SK-N-SH (cell line): ENCODE results near the gene ADPGK. TPM values are rescaled to one million over a fixed set of nuclear protein-coding genes. Genes with fewer than 3 reads are reported as not detected.

ENCODE experiments used
- CTCF ChIA-PET: fragments of 300-600, 350-600 bp; formaldehyde crosslinking; extraction: SDS; loops from one replicate; lab custom pipeline; 2021; lab: Yijun Ruan, JAX
- POLR2A ChIA-PET: fragments of 350-600 bp; sonication (Branson Sonifier 250); formaldehyde crosslinking; extraction: SDS; loops from one replicate; lab custom pipeline; 2020; ENCODE audit warnings: antibody characterized with exemption, inconsistent platforms; lab: Yijun Ruan, JAX
- DNase-seq: peaks from one replicate; pipeline ENCODE4 v3.0.0; 2012
- H2AFZ ChIP-seq: fragments of 200-600 bp; sonication (generic); 2 replicates; pipeline ENCODE4 v1.8.1; 2016; ENCODE audit warnings: antibody characterized with exemption, mild to moderate bottlenecking, low read depth
- H3F3A ChIP-seq: fragments of 200-600 bp; sonication (generic); replicated peaks from 2 replicates; pipeline ENCODE3; 2016; ENCODE audit warnings: antibody characterized with exemption, mild to moderate bottlenecking; ENCODE audit not compliant: insufficient read depth
- H3K27ac ChIP-seq, 2 experiments: fragments of 200-500 bp in 1 of 2; fragments of 200-600 bp in 1 of 2; sonication (Bioruptor generic) in 1 of 2; sonication (generic), shearing (Covaris generic) in 1 of 2; 2 replicates each; pipeline versions ENCODE4 v1.5.1 to v1.6.1; 2014 to 2016; ENCODE audit warnings: low read depth in 2 of 2, inconsistent platforms in 1 of 2, low read length in 1 of 2, mild to moderate bottlenecking in 1 of 2, mixed read lengths in 1 of 2
- H3K27me3 ChIP-seq: fragments of 200-600 bp; sonication (generic), shearing (Covaris generic); 2 replicates; pipeline ENCODE4 v1.6.1; 2016; ENCODE audit warnings: mixed run types; ENCODE audit not compliant: insufficient read depth
- H3K36me3 ChIP-seq, 2 experiments: fragments of 200-500 bp in 1 of 2; fragments of 200-600 bp in 1 of 2; sonication (Bioruptor generic) in 1 of 2; sonication (generic) in 1 of 2; replicated peaks in 1 of 2; 2 replicates each; pipeline versions ENCODE3 to v1.5.1; 2014 to 2016; ENCODE audit warnings: low read length in 1 of 2, mild to moderate bottlenecking in 1 of 2; ENCODE audit not compliant: insufficient read depth in 2 of 2, control insufficient read depth in 1 of 2
- H3K4me1 ChIP-seq, 2 experiments: fragments of 200-500 bp in 1 of 2; fragments of 200-600 bp in 1 of 2; sonication (Bioruptor generic) in 1 of 2; sonication (generic), shearing (Covaris generic) in 1 of 2; 2 replicates each; pipeline versions ENCODE4 v1.5.1 to v1.6.1; 2014 to 2016; ENCODE audit warnings: low read depth in 1 of 2, low read length in 1 of 2, mixed run types in 1 of 2; ENCODE audit not compliant: insufficient read depth in 2 of 2, control insufficient read depth in 1 of 2
- H3K4me2 ChIP-seq: fragments of 200-600 bp; sonication (generic), shearing (Covaris generic); 2 replicates; pipeline ENCODE4 v1.6.1; 2017; ENCODE audit warnings: mixed run types
- H3K4me3 ChIP-seq, 2 experiments: fragments of 200-500 bp in 1 of 2; fragments of 200-600 bp in 1 of 2; sonication (Bioruptor generic) in 1 of 2; sonication (generic), shearing (Covaris generic) in 1 of 2; 2 replicates each; pipeline versions ENCODE4 v1.5.1 to v1.8.1; 2014 to 2016; ENCODE audit warnings: low read depth in 2 of 2, inconsistent platforms in 1 of 2, low read length in 1 of 2, mild to moderate bottlenecking in 1 of 2, mixed read lengths in 1 of 2, moderate library complexity in 1 of 2
- H3K79me2 ChIP-seq: fragments of 200-600 bp; sonication (generic); 2 replicates; pipeline ENCODE4 v1.8.1; 2017; ENCODE audit warnings: mild to moderate bottlenecking; ENCODE audit not compliant: insufficient read depth
- H3K9ac ChIP-seq: fragments of 200-600 bp; sonication (generic); 2 replicates; pipeline ENCODE4 v1.6.1; 2017; ENCODE audit warnings: mixed run types
- H3K9me2 ChIP-seq: fragments of 200-600 bp; sonication (generic); 2 replicates; pipeline ENCODE4 v1.6.1; 2017; ENCODE audit warnings: mixed run types
- H3K9me3 ChIP-seq: fragments of 200-600 bp; sonication (generic); 2 replicates; pipeline ENCODE4 v1.6.1; 2017; ENCODE audit warnings: mixed run types, mild to moderate bottlenecking, moderate library complexity
- H4K20me1 ChIP-seq: fragments of 200-600 bp; sonication (generic); 2 replicates; pipeline ENCODE4 v1.6.1; 2017; ENCODE audit warnings: mild to moderate bottlenecking, mixed run types; ENCODE audit not compliant: insufficient read depth
- CTCF ChIP-seq: fragments of 200-600 bp; sonication (generic); IDR thresholded peaks from 2 replicates; pipeline ENCODE4 v1.6.1; 2017; ENCODE audit warnings: antibody characterized with exemption, mild to moderate bottlenecking, moderate library complexity
- ELF1 ChIP-seq: IDR thresholded peaks from 2 replicates; pipeline ENCODE4 v1.4.0; 2012
- EZH2phosphoT487 ChIP-seq: fragments of 200-600 bp; sonication (generic); IDR thresholded peaks from 2 replicates; pipeline ENCODE4 v1.6.1; 2017; ENCODE audit warnings: low read depth, mixed run types, mild to moderate bottlenecking, antibody characterized with exemption, moderate library complexity, borderline replicate concordance
- FOXM1 ChIP-seq: IDR thresholded peaks from 2 replicates; pipeline ENCODE4 v1.4.0; 2012; ENCODE audit warnings: low read depth, mild to moderate bottlenecking
- GABPA ChIP-seq: IDR thresholded peaks from 2 replicates; pipeline ENCODE4 v1.4.0; 2012; ENCODE audit warnings: low read depth, mild to moderate bottlenecking
- GATA2 ChIP-seq: sonication (generic); formaldehyde crosslinking; IDR thresholded peaks from 2 replicates; pipeline ENCODE4 v1.5.0; 2020; ENCODE audit warnings: mild to moderate bottlenecking, missing genetic modification reagents
- IRF3 ChIP-seq: fragments of 150-350 bp; IDR thresholded peaks from 2 replicates; pipeline ENCODE4 v1.6.1; 2016; ENCODE audit warnings: mild to moderate bottlenecking, low read depth, low read length
- MAX ChIP-seq: IDR thresholded peaks from 2 replicates; pipeline ENCODE4 v1.4.0; 2012; ENCODE audit warnings: low read depth
- NFIC ChIP-seq: IDR thresholded peaks from 2 replicates; pipeline ENCODE4 v1.4.0; 2012; ENCODE audit warnings: borderline replicate concordance
- NRF1 ChIP-seq: IDR thresholded peaks from 2 replicates; pipeline ENCODE4 v1.6.1; 2012; ENCODE audit warnings: low read depth, mild to moderate bottlenecking, low read length
- POLR2AphosphoS5 ChIP-seq: IDR thresholded peaks from 2 replicates; pipeline ENCODE4 v1.6.1; 2012; ENCODE audit warnings: low read depth, low read length
- RCOR1 ChIP-seq: fragments of 150-350 bp; IDR thresholded peaks from 2 replicates; pipeline ENCODE4 v1.6.1; 2017; ENCODE audit warnings: antibody characterized with exemption, low read length
- REST ChIP-seq: IDR thresholded peaks from 2 replicates; pipeline ENCODE4 v1.6.1; 2012; ENCODE audit warnings: mild to moderate bottlenecking, low read depth, low read length, moderate library complexity
- SIN3A ChIP-seq: IDR thresholded peaks from 2 replicates; pipeline ENCODE4 v1.6.1; 2012; ENCODE audit warnings: low read depth, mild to moderate bottlenecking, low read length, moderate library complexity, borderline replicate concordance
- SMC3 ChIP-seq: IDR thresholded peaks from 2 replicates; pipeline ENCODE4 v1.6.1; 2012; ENCODE audit warnings: low read depth, low read length, improper control_type of control experiment
- TAF1 ChIP-seq: IDR thresholded peaks from 2 replicates; pipeline ENCODE4 v1.6.1; 2012; ENCODE audit warnings: low read depth, mild to moderate bottlenecking, low read length, moderate library complexity, borderline replicate concordance
- TCF12 ChIP-seq: IDR thresholded peaks from 2 replicates; pipeline ENCODE4 v1.4.0; 2012
- USF1 ChIP-seq: IDR thresholded peaks from 2 replicates; pipeline ENCODE4 v1.4.0; 2012; ENCODE audit warnings: low read depth, borderline replicate concordance
- USF2 ChIP-seq: fragments of 150-350 bp; IDR thresholded peaks from 2 replicates; pipeline ENCODE4 v1.6.1; 2017; ENCODE audit warnings: antibody characterized with exemption, low read length, low read depth, borderline replicate concordance
- ZBTB33 ChIP-seq: IDR thresholded peaks from 2 replicates; pipeline ENCODE4 v1.4.0; 2012; ENCODE audit warnings: low read depth, borderline replicate concordance
- WGBS: methylation state at CpG from one replicate; pipeline ENCODE4 v1.1.6; 2017; ENCODE audit warnings: low lambda C conversion rate; 5-methylcytosine and 5-hydroxymethylcytosine counted together
- polyA plus RNA-seq, 3 experiments: library from polyadenylated mRNA; depleted of rRNA; stranded (reverse); fragments of >200 nt; gene quantifications; 2 replicates each; pipeline ENCODE4 v1.2.3, GENCODE V29; 2012

Gene ADPGK
- polyA plus RNA-seq, 1 of the 3 experiments (the other 2 are of a cell fraction) = 57.3 TPM

- no peak overlapping the region for H2AFZ ChIP-seq
- H3K36me3 ChIP-seq = no peaks in the 10 kb centered on the region
- H3K27ac ChIP-seq = no peak overlapping the region
- ChIA-PET CTCF (no interaction called here), POLR2A (no interaction called here)
- no peak overlapping the region for H3K9ac ChIP-seq
- peaks cover 4% of the 10 kb centered on the region; the same call in 1 of the 2 replicates for H3K27me3 ChIP-seq
- H3K4me1 ChIP-seq = no peaks in the 10 kb centered on the region
- H3K79me2 ChIP-seq = no peaks in the 10 kb centered on the region
- DNase-seq = no peak
- 0% methylated on average over 1 of the region's 1 CpG for WGBS
- H3F3A ChIP-seq = no peaks in the 10 kb centered on the region
- H3K9me3 ChIP-seq = no peaks in the 10 kb centered on the region
- TF ChIP-seq TCF12 = no peak
- no peak for TF ChIP-seq GATA2 (CRISPR knock-in tag)
- no peak for TF ChIP-seq NFIC
- no peak for TF ChIP-seq USF2
- no peak for TF ChIP-seq MAX
- TF ChIP-seq EZH2phosphoT487 = no peak
- no peak for TF ChIP-seq TAF1
- no peak for TF ChIP-seq ELF1
- TF ChIP-seq RCOR1 = no peak
- no peak for TF ChIP-seq REST
- TF ChIP-seq FOXM1 = no peak
- TF ChIP-seq ZBTB33 = no peak
- no peak for TF ChIP-seq SIN3A
- TF ChIP-seq USF1 = no peak
- TF ChIP-seq CTCF = no peak
- TF ChIP-seq IRF3 = no peak
- no peak for TF ChIP-seq GABPA
- no peak for TF ChIP-seq NRF1
- TF ChIP-seq POLR2AphosphoS5 = no peak
- no peak for TF ChIP-seq SMC3
- H3K4me2 ChIP-seq = no peak overlapping the region
- H3K9me2 ChIP-seq = no peaks in the 10 kb centered on the region
- no peak overlapping the region for H3K4me3 ChIP-seq
- no peaks in the 10 kb centered on the region for H4K20me1 ChIP-seq
Observed at GRCh38 chr15:72803006-72803405, 19.4 kb upstream of the ADPGK start.
